Brain microvascular endothelial cell (primary cell): ENCODE data around the gene GABRB1.
A peak's percentile ranks its signal among the peaks of the same experiment; 100 is the strongest.

Experiments
- DNase-seq: peaks from one replicate; pipeline ENCODE4 v3.0.0-alpha.2; 2020
- H3K27ac ChIP-seq: fragments of 250-450 bp; sonication (Bioruptor Pico); 2 replicates; pipeline ENCODE4 v1.5.1; 2020; ENCODE audit warnings: mild to moderate bottlenecking, moderate library complexity
- H3K27me3 ChIP-seq: fragments of 250-450 bp; sonication (Bioruptor Pico); replicated peaks from 2 replicates; pipeline ENCODE4 v1.5.1; 2020; ENCODE audit warnings: mild to moderate bottlenecking
- H3K36me3 ChIP-seq: fragments of 250-450 bp; sonication (Bioruptor Pico); replicated peaks from 2 replicates; pipeline ENCODE4 v1.5.1; 2020; ENCODE audit warnings: mild to moderate bottlenecking
- H3K4me3 ChIP-seq: 2 replicates; pipeline ENCODE4 v1.5.1; 2011; ENCODE audit warnings: low read depth, mild to moderate bottlenecking, control low read depth, low read length, moderate library complexity
- CTCF ChIP-seq: IDR thresholded peaks from 2 replicates; pipeline ENCODE4 v1.5.1; 2011; ENCODE audit warnings: low read depth, mild to moderate bottlenecking, moderate library complexity, low read length, control low read depth, inconsistent platforms; ENCODE audit errors: missing control alignments
- in situ Hi-C: cut with HindIII; loops from 2 replicates; pipeline ENCODE4 v1.10.0; 2017; ENCODE audit warnings: low sequenced_read_pairs, low pct_ligation_motif_present

Gene GABRB1

DNA sequence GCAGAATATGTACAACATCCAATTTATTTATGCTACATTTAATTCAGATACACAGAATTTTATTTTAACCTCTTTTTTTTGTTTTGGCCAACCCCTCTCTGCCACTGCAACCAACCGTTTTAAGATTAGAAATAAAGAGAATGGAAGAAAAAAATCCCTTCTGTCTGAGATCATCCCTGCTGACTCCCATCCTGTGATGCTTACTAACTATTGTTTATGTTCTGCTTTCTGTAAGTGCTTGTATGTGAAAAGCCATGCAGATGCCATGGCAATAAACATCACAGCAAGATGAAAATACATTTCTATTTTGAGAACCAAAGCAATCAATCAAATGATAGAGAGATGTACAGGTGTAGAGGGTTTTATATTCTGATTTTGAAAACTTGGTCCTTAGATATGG, 70.1 kb downstream of the GABRB1 start:
- DNase-seq, result no peak
- TF ChIP-seq CTCF, result no peak
- in situ Hi-C loops, result no loop called here

DNA sequence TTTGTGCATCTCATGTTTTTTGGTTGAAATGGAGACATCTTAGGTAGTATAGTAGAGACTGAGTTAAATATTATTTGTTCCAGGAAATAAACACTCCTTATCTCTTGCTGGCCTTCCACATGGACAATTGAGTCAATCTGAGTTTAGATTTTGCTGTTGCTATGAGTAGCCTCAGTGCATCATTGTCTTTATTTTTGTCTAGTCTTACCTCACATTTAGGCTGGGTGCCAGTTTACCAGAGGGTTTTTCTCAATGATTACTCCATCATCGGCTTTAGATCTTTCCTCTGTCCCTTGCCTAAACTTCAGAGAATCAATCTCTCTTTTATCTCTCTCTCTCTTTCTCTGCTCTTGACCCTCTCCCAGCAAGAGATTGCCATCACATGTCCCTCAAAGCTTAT, 73.6 kb downstream of the GABRB1 start:
- in situ Hi-C loops, result no loop called here
- H3K27ac ChIP-seq, result no peak overlapping the region
- H3K36me3 ChIP-seq, result no peaks in the 10 kb centered on the region
- DNase-seq, result no peak
- TF ChIP-seq CTCF, result no peak
- H3K4me3 ChIP-seq, result no peak overlapping the region
- no peaks in the 10 kb centered on the region for H3K27me3 ChIP-seq

More for the DNA sequence above, 70.1 kb downstream of the GABRB1 start:
- H3K36me3 ChIP-seq, result no peaks in the 10 kb centered on the region
- H3K27me3 ChIP-seq, result no peaks in the 10 kb centered on the region
- H3K4me3 ChIP-seq, result no peak overlapping the region
- no peak overlapping the region for H3K27ac ChIP-seq

DNA sequence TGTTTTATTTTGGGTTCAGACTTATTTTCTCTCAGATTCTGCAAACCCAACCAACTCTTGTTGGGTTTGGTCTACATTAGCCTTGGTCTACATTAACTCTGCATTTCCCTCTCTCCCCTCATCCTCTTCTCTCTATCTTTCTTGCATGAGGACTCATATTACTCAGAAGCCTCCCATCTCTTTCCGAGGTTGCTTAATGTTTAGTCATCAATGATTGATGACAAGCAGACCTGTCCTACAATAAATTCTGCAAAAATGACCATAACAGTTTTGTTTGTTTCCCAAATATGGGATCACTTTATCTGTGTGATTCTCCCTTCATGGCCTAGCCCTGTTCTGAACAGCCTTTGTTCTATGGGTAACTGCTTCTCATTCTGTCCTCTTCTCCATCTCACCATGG, 75.2 kb downstream of the GABRB1 start:
- Histone ChIP-seq H3K36me3 (no peaks in the 10 kb centered on the region), H3K27me3 (no peaks in the 10 kb centered on the region), H3K4me3 (no peak overlapping the region), H3K27ac (no peak overlapping the region)
- in situ Hi-C loops, result no loop called here
- no peak for DNase-seq
- TF ChIP-seq CTCF, result no peak

- TF ChIP-seq CTCF, result peak; percentile 26
- H3K27me3 ChIP-seq, result no peaks in the 10 kb centered on the region
- DNase-seq, result no peak
Measured at GRCh38 chr4:47109379-47109778, 78.0 kb downstream of the GABRB1 start.

DNA sequence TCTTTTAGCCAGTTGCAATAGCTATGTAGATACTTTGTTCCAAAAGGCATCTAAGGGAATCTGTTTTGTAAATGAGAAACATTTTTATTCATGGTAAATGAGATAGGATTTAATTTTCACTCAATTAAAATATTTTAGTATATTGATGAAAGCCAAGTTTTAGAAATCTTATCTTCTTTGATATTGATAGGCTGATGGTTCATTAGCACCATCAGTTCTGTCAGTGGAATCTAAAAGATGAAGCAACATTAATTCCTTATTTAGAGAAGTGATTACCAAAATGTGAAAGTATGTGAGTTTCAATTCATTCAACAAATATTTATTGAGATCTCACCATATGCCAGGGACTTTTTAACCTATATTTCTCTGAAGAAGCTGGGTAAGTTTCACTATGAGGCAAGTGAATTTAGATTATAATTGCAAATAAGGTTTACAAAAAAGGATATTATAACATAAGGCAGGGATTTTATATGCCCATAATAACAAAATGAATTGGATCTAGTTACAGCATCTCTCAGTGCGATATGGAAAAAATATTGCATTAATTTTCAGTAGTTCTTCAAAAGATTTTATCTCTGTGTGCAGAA, 79.3 kb downstream of the GABRB1 start:
- Histone ChIP-seq H3K4me3 (no peak overlapping the region), H3K36me3 (no peaks in the 10 kb centered on the region), H3K27me3 (no peaks in the 10 kb centered on the region), H3K27ac (no peak overlapping the region)
- TF ChIP-seq CTCF, result no peak
- in situ Hi-C loops, result no loop called here
- no peak for DNase-seq

More at GRCh38 chr4:47109379-47109778, 78.0 kb downstream of the GABRB1 start:
- in situ Hi-C loops, result no loop called here
- Histone ChIP-seq H3K4me3 (no peak overlapping the region), H3K36me3 (no peaks in the 10 kb centered on the region), H3K27ac (no peak overlapping the region)
